ENCODE results near the gene ATP5IF1.

The ATP5IF1 gene

DNA sequence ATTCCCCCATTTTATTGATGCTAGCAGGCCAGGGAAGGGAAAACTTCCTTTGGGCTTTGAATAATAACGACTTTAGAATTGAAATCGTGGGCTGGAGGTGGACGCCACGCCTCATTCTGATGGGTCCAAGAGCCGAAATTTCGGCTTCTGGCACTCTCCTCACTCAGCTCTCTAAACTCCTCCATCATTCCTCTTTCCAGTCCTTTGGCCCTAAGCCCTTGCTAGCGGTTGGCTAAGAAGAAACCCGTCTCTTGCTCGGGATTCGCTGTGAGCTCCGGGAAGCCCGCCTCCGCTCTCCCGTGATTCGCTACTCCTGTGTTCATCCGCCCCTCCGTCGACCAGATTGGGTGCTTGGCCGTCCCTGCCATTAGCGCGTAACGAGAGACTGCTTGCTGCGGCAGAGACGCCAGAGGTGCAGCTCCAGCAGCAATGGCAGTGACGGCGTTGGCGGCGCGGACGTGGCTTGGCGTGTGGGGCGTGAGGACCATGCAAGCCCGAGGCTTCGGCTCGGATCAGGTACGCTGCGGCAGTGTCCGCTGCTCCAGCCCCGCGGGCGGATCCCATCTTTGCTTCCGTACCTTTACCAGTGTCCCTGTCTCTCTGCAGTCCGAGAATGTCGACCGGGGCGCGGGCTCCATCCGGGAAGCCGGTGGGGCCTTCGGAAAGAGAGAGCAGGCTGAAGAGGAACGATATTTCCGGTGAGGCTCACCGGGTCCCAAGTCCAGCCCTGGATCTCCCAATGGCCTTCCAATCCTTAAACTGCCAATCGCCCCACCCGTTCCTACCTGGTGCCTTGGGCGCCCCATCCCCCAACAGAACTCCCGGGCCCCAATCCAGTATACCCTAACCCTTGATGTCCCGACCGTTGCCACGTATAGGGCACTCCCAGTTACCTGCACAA, at the start of gene ATP5IF1:
TSS of gene ATP5IF1 (plus strand) at position 370 of the 901 bp plus-strand sequence. CDS start at position 430, 60 bp downstream.
- DNase-seq (ENCODE audit: low spot score), result peak; percentile 97

DNA sequence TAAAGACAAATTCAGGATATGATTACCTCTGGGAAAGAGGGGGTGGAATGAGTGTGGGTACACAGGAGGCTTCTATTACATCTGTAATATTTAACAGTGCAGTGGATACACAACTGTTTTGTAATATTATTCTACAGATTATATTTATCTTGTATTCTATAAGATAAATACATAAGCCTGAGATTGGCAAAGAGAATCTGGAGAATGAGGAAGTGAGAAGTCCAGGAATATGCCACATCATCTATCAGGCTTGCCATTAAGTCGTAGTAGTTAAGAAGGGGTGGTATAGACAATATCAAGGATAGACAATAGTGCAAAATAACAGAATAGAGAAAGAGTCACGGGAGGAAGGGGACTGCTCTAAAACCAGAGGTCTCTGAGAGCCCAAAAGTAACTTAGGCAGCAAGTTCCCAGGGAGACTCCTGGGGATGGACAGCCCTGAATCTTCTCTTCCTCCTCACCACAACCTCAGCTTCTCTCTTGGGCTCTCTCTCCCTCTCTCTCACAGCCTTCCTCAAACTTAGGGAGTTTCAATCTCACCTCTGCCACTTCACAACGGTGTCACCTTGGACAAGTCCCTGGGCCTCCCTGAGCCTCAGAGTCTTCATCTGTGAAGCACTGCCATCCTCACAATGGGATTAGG, 45.5 kb upstream of the ATP5IF1 start:
- DNase-seq (ENCODE audit: low spot score), result no peak

DNA sequence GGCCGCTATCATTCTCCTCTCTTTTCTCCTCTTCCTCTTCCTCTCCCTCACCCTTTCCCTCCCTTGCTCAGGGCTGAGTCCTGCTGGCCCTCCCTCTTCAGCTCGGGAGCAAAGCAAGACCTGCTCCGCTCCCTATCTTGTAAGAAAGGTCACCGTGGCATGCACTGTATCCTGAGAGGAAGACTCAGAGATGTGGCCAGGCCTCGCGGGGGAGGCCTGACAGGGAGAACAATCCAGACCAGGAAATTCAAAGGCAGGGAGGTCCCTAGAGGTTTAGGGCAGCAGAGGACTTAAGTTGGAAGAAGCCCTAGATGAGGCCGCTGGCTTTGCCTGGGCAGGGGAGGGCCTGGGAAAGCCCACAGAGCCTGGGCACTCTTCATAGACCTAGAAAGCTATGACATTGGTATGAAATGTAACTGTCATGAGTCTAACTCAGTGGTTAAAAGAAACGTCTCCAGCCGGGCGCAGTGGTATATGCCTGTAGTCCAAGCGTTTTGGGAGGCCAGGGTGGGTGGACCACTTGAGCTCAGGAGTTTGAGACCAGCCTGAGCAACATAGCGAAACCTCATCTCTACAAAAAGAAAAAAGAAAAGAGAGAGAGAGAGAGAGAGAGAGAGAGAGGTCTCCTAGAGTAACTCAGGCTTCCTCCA, 44.8 kb upstream of the ATP5IF1 start:
- DNase-seq (ENCODE audit: low spot score), result no peak

DNA sequence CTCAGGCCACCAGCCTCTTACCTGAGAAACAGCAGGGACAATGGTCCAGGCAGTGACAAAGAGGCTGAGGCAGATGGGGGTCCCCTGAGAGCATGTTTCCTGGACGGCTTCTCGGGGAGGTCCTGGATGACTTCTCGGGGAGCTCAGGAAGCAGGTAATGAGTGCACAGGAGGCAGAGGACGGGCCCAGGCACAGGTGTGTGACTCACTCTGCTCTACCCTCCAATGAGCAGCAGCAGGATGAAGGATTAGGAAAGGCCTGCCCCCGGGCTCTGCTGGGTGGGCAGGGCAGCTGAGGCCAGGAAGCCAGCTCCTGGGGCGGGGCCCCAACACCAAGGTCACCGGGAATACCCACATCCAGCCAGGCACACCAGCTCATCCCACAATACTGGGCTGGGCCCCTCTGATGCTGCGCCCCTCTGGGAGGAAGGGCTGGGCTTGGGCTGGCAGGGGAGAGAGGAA, 42.2 kb upstream of the ATP5IF1 start:
- peak; percentile 78 for DNase-seq (ENCODE audit: low spot score)

GRCh38 chr1:28194326-28195035, 41.4 kb upstream of the ATP5IF1 start:
- no peak for DNase-seq (ENCODE audit: low spot score)

DNA sequence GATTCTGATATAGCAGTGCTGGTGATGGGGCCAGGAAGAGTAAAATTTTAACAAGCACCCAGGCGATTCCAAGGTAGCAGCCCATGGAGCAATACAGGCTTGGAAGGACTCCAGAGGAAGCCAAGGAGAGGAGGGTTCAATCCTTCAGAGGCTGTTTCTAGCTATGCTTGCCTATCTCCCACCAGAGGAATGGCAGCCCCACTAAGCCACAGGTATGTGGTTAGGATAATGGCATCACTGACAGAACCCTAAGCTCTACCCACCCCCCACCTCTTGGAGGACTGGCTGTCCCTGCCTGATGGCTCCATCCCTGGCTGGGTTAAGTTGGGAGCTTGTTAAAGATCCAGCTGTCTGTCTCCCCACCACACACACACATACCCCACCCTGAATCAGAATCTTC, 40.1 kb upstream of the ATP5IF1 start:
- no peak for DNase-seq (ENCODE audit: low spot score)

DNA sequence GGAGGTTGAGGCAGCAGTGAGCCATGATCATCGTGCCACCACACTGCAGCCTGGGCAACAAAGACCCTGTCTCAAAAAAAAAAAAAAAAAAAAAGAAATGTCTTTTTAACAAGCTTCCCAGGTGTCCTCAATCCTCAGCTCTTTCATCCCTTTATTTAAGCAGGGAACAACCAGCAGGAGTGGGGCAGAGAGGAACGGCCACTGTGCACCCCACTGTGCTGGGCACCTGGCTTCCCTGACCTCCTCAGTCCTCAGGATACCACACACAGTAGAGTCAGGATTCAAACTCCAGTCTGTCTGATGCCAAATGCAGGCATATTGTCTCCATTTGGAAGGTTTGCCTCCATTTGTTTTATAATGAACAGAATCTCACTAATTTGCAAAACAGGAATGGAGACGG, 39.6 kb upstream of the ATP5IF1 start:
- DNase-seq (ENCODE audit: low spot score), result no peak

- DNase-seq (ENCODE audit: low spot score), result no peak
Observed at GRCh38 chr1:28197682-28198415, 38.1 kb upstream of the ATP5IF1 start.

GRCh38 chr1:28199328-28200233, 36.3 kb upstream of the ATP5IF1 start:
- no peak for DNase-seq (ENCODE audit: low spot score)

GRCh38 chr1:28200234-28200873, 35.6 kb upstream of the ATP5IF1 start:
- no peak for DNase-seq (ENCODE audit: low spot score)

GRCh38 chr1:28205243-28205642, 30.7 kb upstream of the ATP5IF1 start:
- no peak for DNase-seq (ENCODE audit: low spot score)

DNA sequence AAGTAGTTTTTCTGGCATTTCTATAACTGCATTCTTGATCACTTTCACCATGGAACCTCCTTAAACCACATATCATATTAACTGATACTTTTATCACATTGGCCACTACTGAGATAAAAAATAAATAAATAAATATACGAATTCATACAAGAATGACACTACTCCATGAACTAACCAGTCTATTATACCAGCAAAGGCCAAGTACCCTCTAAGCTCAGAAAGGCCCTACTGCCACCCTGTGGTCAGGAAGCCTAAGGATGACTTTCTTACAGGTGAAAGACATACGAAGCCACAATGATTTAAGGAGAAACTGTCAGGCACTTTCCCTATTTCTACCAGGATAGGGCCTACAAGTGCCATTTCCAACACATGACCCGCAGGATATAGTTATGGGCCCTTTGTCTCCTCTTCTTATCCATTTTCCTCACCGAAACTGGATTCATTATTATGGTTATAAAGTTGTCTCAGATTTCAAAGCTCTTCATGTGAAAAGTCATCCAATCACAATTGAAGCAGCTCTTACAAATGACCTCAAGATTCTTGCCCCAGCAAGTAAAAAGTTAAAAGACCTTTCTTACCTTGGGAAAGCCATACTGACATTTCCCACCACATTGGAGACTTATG, 27.0 kb upstream of the ATP5IF1 start:
- DNase-seq (ENCODE audit: low spot score), result peak; percentile 69

GRCh38 chr1:28209700-28210099, 26.2 kb upstream of the ATP5IF1 start:
- no peak for DNase-seq (ENCODE audit: low spot score)

DNA sequence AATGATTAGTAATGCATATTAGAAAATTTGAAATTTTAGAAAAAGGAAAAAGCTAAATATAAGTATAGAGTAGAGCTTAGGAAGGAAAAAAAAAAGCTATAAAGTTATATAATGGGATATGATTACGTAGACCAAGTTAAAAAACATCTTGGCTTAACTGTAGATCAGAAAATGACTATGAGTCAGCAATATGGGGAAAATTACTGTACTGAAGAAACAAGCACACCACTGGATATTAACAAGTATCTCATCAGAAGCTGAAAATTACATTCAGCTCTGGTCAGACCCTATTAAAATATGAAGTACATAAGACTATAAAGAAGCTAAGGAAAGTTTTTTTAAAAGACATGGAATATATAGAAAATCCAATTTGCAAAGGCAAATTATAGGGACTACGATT, 22.6 kb upstream of the ATP5IF1 start:
- DNase-seq (ENCODE audit: low spot score), result no peak

GRCh38 chr1:28229089-28229488, 6.8 kb upstream of the ATP5IF1 start:
- no peak for DNase-seq (ENCODE audit: low spot score)

GRCh38 chr1:28229996-28230395, 5.9 kb upstream of the ATP5IF1 start:
- DNase-seq (ENCODE audit: low spot score), result no peak

- peak; percentile 87 for DNase-seq (ENCODE audit: low spot score)
Observed at GRCh38 chr1:28232558-28233263, 3.2 kb upstream of the ATP5IF1 start, which contains the start of gene DNAJC8. DNAJC8 (minus strand) TSS chr1:28233029; CDS start chr1:28232998, 31 bp downstream.

DNA sequence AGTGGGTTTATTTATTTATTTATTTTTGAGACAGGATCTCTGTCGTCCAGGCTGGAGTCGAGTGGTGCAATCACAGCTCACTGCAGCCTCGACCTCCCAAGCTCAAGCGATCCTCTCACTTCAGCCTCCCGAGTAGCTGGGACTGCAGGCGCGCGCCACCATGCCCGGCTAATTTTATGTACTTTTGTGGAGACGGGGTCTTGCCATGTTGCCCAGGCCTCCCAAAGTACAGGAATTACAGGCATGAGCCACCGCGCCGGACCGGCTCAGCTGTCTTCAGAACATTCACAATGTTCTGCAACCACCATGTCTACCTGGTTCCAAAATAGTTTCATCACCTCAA, 2.7 kb upstream of the ATP5IF1 start:
- no peak for DNase-seq (ENCODE audit: low spot score)
